Spleen (tissue), 11 donors: ENCODE data around the gene RSF1. TPM values are rescaled to one million over a fixed set of nuclear protein-coding genes. Genes with fewer than 3 reads are reported as not detected.

Experiments
- DNase-seq: peaks from one replicate; pipeline ENCODE4 v3.0.0-alpha.2; 2020
- H3K27ac ChIP-seq, 8 donors: fragments of 200-600 bp; sonication (generic) in 7 of 8; 1 replicate in 4 of 8; 2 replicates in 4 of 8; pipeline versions ENCODE4 v1.5.0 to v1.8.0; 2016 to 2021; ENCODE audit warnings: inconsistent platforms in 4 of 8, mild to moderate bottlenecking in 4 of 8, moderate library complexity in 1 of 8
- H3K27me3 ChIP-seq, 7 donors: fragments of 200-600 bp; sonication (generic) in 6 of 7; replicated peaks in 1 of 7; 1 replicate in 4 of 7; 2 replicates in 3 of 7; pipeline versions ENCODE4 v1.5.0 to v1.8.0; 2016 to 2021; ENCODE audit warnings: inconsistent platforms in 3 of 7, mild to moderate bottlenecking in 1 of 7
- H3K36me3 ChIP-seq, 6 donors: fragments of 200-600 bp; sonication (generic) in 5 of 6; 1 replicate in 4 of 6; 2 replicates in 2 of 6; pipeline versions ENCODE4 v1.5.0 to v1.8.0; 2016 to 2021; ENCODE audit warnings: inconsistent platforms in 2 of 6
- H3K4me1 ChIP-seq, 6 donors: fragments of 200-600 bp; sonication (generic) in 5 of 6; 1 replicate in 3 of 6; 2 replicates in 3 of 6; pipeline versions ENCODE4 v1.5.0 to v1.8.0; 2016 to 2021; ENCODE audit warnings: inconsistent platforms in 3 of 6
- H3K4me3 ChIP-seq, 8 donors: fragments of 200-600 bp; sonication (generic) in 7 of 8; 1 replicate in 4 of 8; 2 replicates in 4 of 8; pipeline versions ENCODE4 v1.5.0 to v1.8.0; 2016 to 2021; ENCODE audit warnings: inconsistent platforms in 4 of 8, mild to moderate bottlenecking in 4 of 8, moderate library complexity in 2 of 8
- H3K9me3 ChIP-seq, 8 donors: fragments of 200-600 bp; sonication (generic) in 7 of 8; 1 replicate in 4 of 8; 2 replicates in 4 of 8; pipeline versions ENCODE4 v1.5.0 to v1.8.0; 2016 to 2021; ENCODE audit warnings: inconsistent platforms in 4 of 8
- POLR2A ChIP-seq, 3 donors: fragments of 450-650 bp; IDR thresholded peaks; one replicate each; pipeline ENCODE4 v1.5.1; 2017; ENCODE audit warnings: antibody characterized with exemption in 3 of 3, mild to moderate bottlenecking in 1 of 3
- POLR2AphosphoS5 ChIP-seq, 3 donors: sonication (generic); formaldehyde crosslinking; IDR thresholded peaks; one replicate each; pipeline ENCODE4 v1.5.1; 2017; ENCODE audit warnings: antibody characterized with exemption in 3 of 3
- WGBS, 5 donors: extraction: QIAGEN DNeasy Blood & Tissue Kit in 3 of 5; methylation state at CpG; one replicate each; pipeline versions ENCODE4 v1.1.5 to v1.1.7; 2013 to 2018; 5-methylcytosine and 5-hydroxymethylcytosine counted together
- intact Hi-C: fragments of 100-400 bp; cut with DNase I; formaldehyde crosslinking; loops from one replicate; pipeline ENCODE4 v1.15.0; 2023; ENCODE audit warnings: low total_unique reads
- polyA plus RNA-seq, 3 donors: library from polyadenylated mRNA; stranded (reverse); fragments of 200-250 nt; gene quantifications; one replicate each; pipeline ENCODE4 v1.2.1, GENCODE V29; 2013
- total RNA-seq, 7 donors: library from RNA; depleted of rRNA in 3 of 7; stranded (reverse); fragments of >200 nt in 3 of 7; fragmentation: NEBNext Ultra II Directional in 4 of 7; extraction: Animal tissue kit (Norgen Biotek cat#: 25700) in 4 of 7; gene quantifications; one replicate each; pipeline versions ENCODE4 v1.1.0 to v1.2.1, GENCODE V29; 2016 to 2021
- TF ChIP-seq, protein P1 (sequence below), 11 experiments: fragments of 200-600 bp in 7 of 11; fragments of 450-650 bp in 4 of 11; sonication (generic) in 4 of 11; IDR thresholded peaks in 8 of 11; conservative IDR thresholded peaks in 3 of 11; 1 replicate in 7 of 11; 2 replicates in 4 of 11; pipeline versions ENCODE4 v1.4.0 to v1.8.0; 2016 to 2021; ENCODE audit warnings: antibody characterized with exemption in 11 of 11, inconsistent platforms in 4 of 11, mild to moderate bottlenecking in 1 of 11
- donor health status: healthy with polysubstance abuse.
- donor health status: DM: no; HTN: no; CAD: no; lungs with moderate emphysema.
- donor health status: DM: no; HTN: no; CAD: no.
- donor health status: Bipolar disorder and iron deficiency.
- donor health status: healthy.
- donor health status: DM: no; HTN: no; CAD: no.
- donor health status: DM: yes; HTN: yes; CAD: no.

RSF1 gene
- total and polyA plus RNA-seq, 10 donors = 6.1 to 82.1 (median 65.0) TPM

DNA sequence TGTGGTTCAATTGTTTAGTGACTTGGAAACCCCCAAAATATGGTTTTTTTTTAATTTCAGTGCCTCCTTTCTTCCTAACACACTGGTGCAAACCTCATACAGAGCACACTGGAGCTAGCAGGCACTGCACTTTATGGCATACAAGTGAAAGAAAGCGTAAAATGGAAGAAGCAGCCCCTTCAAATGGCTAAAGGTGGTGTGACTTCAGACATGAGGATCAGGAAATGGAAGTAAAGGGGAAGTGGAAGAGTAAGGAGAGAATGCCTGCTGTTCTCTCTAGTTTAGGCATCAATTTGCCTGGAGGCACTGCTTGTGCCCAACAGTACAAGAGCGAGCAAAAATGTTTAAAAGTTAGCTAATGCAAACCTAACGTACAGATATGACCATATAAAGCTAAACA is 5.7 kb downstream of the RSF1 start:
- no peaks in the 10 kb centered on the region for H3K27me3 ChIP-seq
- TF ChIP-seq, protein P1, sequence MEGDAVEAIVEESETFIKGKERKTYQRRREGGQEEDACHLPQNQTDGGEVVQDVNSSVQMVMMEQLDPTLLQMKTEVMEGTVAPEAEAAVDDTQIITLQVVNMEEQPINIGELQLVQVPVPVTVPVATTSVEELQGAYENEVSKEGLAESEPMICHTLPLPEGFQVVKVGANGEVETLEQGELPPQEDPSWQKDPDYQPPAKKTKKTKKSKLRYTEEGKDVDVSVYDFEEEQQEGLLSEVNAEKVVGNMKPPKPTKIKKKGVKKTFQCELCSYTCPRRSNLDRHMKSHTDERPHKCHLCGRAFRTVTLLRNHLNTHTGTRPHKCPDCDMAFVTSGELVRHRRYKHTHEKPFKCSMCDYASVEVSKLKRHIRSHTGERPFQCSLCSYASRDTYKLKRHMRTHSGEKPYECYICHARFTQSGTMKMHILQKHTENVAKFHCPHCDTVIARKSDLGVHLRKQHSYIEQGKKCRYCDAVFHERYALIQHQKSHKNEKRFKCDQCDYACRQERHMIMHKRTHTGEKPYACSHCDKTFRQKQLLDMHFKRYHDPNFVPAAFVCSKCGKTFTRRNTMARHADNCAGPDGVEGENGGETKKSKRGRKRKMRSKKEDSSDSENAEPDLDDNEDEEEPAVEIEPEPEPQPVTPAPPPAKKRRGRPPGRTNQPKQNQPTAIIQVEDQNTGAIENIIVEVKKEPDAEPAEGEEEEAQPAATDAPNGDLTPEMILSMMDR (IDR thresholded peaks at IDR 0.05 in 8 of 11, conservative IDR thresholded peaks at IDR 0.05 in 3 of 11) = no peak
- TF ChIP-seq POLR2A (IDR thresholded peaks at IDR 0.05) (no peak), POLR2AphosphoS5 (IDR thresholded peaks at IDR 0.05) (no peak)
- peaks cover 0 to 36% (median 6%) of the 10 kb centered on the region in 6 donors for H3K36me3 ChIP-seq
- WGBS, 5 donors = 92 to 99% (median 94%) methylated on average over 3 of the region's 3 CpGs
- peaks cover 0 to 10% (median 8%) of the 10 kb centered on the region in 8 donors for H3K9me3 ChIP-seq
- no peak overlapping the region for H3K27ac ChIP-seq
- no peak overlapping the region for H3K4me3 ChIP-seq
- DNase-seq = no peak
- peaks cover 14 to 84% (median 37%) of the 10 kb centered on the region in 6 donors for H3K4me1 ChIP-seq
- intact Hi-C loops = no loop called here

DNA sequence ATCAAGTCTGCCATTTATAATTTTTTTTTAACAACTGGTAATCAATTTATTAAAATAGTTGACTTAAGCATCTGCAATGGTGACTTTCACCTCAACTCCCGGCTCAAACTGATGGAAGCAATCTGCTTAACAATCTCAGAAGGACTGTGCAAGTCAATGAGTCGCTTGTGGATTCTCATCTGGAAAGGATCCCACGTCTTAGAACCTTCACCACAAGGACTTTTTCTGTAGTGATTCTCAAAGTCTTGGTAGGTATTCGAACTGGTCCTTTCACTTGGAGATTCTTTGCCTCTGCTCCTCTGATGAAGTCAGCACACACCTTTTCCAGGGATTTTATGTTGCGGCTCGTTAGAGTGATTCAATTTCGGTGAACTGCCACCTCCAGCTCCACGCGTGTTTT is 7.3 kb downstream of the RSF1 start:
- WGBS, 5 donors = 92 to 97% (median 93%) methylated on average over 9 of the region's 9 CpGs

DNA sequence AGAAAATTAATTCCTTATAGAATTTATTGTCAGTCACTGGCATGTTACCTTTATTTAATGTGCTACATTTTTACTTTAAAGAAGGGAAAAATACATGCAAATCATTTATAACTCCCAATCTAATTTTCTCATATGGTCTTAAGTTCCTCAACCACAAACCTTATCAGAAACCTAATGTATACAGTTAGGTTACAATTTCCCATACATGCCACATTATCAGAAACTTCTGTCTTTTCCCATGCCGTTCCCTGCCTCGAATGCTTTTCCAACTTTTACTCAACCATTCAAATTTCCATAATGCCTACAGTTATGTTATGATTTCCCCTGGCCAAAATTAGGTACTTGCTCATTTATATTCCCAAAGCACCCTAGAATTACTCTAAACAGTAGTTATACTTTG is 13.5 kb downstream of the RSF1 start:
- Histone ChIP-seq H3K9me3 (no peaks in the 10 kb centered on the region), H3K27ac (no peak overlapping the region), H3K36me3 (peaks cover 0 to 30% (median 0%) of the 10 kb centered on the region in 6 donors), H3K4me1 (peaks cover 0 to 81% (median 10%) of the 10 kb centered on the region in 6 donors), H3K4me3 (no peak overlapping the region), H3K27me3 (no peaks in the 10 kb centered on the region)
- WGBS, 5 donors = 76 to 92% (median 89%) methylated on average over 2 of the region's 2 CpGs
- DNase-seq = no peak
- no peak for TF ChIP-seq POLR2AphosphoS5 (IDR thresholded peaks at IDR 0.05)
- TF ChIP-seq, protein P1 (IDR thresholded peaks at IDR 0.05 in 8 of 11, conservative IDR thresholded peaks at IDR 0.05 in 3 of 11) = no peak
- no peak for TF ChIP-seq POLR2A (IDR thresholded peaks at IDR 0.05)
- intact Hi-C loops = no loop called here

More for the DNA sequence above, 7.3 kb downstream of the RSF1 start:
- TF ChIP-seq POLR2AphosphoS5 (IDR thresholded peaks at IDR 0.05) (no peak), POLR2A (IDR thresholded peaks at IDR 0.05) (no peak)
- TF ChIP-seq, protein P1 (IDR thresholded peaks at IDR 0.05 in 8 of 11, conservative IDR thresholded peaks at IDR 0.05 in 3 of 11) = no peak
- H3K36me3 ChIP-seq = peaks cover 0 to 36% (median 6%) of the 10 kb centered on the region in 6 donors
- peaks cover 6 to 75% (median 24%) of the 10 kb centered on the region in 6 donors for H3K4me1 ChIP-seq
- DNase-seq = no peak
- H3K9me3 ChIP-seq = peaks cover 0 to 10% (median 8%) of the 10 kb centered on the region in 8 donors
- no peak overlapping the region for H3K4me3 ChIP-seq
- intact Hi-C loops = no loop called here
- no peaks in the 10 kb centered on the region for H3K27me3 ChIP-seq
- H3K27ac ChIP-seq = no peak overlapping the region

DNA sequence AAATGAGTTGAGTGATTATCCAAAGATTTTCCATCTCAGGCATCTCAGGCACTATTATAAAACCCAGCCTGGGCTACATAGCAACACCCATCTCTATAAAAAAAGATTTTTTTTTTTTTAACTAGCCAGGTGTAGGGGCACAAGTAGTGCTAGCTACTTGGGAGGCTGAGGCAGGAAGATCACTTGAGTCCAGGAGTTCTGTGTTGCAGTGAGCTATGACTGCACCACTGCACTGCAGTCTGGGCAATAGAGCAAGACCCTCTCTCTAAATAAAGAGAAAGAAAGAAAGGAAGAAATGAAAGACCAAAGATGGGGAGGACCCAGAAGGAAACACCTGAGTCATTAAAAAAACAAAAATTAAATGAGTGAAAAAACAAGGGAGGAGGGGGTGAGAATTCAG is 14.1 kb downstream of the RSF1 start:
- DNase-seq = no peak
- intact Hi-C loops = no loop called here
- no peak for TF ChIP-seq POLR2A (IDR thresholded peaks at IDR 0.05)
- TF ChIP-seq, protein P1 (IDR thresholded peaks at IDR 0.05 in 8 of 11, conservative IDR thresholded peaks at IDR 0.05 in 3 of 11) = no peak
- TF ChIP-seq POLR2AphosphoS5 (IDR thresholded peaks at IDR 0.05) = no peak
- peaks cover 0 to 29% (median 0%) of the 10 kb centered on the region in 6 donors for H3K36me3 ChIP-seq
- H3K4me1 ChIP-seq = peaks cover 0 to 80% (median 10%) of the 10 kb centered on the region in 6 donors
- H3K9me3 ChIP-seq = no peaks in the 10 kb centered on the region
- H3K27me3 ChIP-seq = no peaks in the 10 kb centered on the region
- H3K27ac ChIP-seq = no peak overlapping the region
- H3K4me3 ChIP-seq = no peak overlapping the region
